GM12878 (cell line): ENCODE measurements around the gene AIG1. TPM values are rescaled to one million over a fixed set of nuclear protein-coding genes. Genes with fewer than 3 reads are reported as not detected.

Experiments used
- ATAC-seq: fragments of 200-7000 bp; cut with Tn5 transposase; 3 replicates; pipeline ENCODE4 v1.9.1; 2020; ENCODE audit warnings: mild to moderate bottlenecking, moderate library complexity
- BruUV-seq: library from RNA; stranded (reverse); fragments of 400-500 nt; replicated peaks from 2 replicates; lab custom pipeline; 2021; lab: Mats Ljungman, UMichigan
- CTCF ChIA-PET: fragments of 300-600 bp; sonication (Branson Sonifier 250); formaldehyde crosslinking; extraction: SDS; loops from one replicate; lab custom pipeline; 2021; ENCODE audit warnings: inconsistent platforms; lab: Yijun Ruan, JAX
- POLR2A ChIA-PET: fragments of 350-600 bp; formaldehyde crosslinking; extraction: SDS; loops from one replicate; lab custom pipeline; 2021; ENCODE audit warnings: inconsistent platforms; lab: Charles Lee
- RAD21 ChIA-PET: fragments of 300-600 bp; sonication (Branson Sonifier 250); formaldehyde crosslinking; loops from one replicate; lab custom pipeline; 2023; ENCODE audit warnings: antibody characterized with exemption; ENCODE audit not compliant: unreplicated experiment; lab: Charles Lee
- SMC1A ChIA-PET: fragments of 300-600 bp; sonication (Branson Sonifier 250); formaldehyde crosslinking; loops from one replicate; lab custom pipeline; 2023; ENCODE audit not compliant: unreplicated experiment, uncharacterized antibody; lab: Charles Lee
- DNase-seq: peaks from one replicate; pipeline ENCODE4 v3.0.0-alpha.2; 2011; ENCODE audit warnings: low read depth, low spot score
- FAIRE-seq: peaks from 3 replicates; lab custom pipeline; 2011; peaks lifted over from hg19 to GRCh38; lab: Jason Lieb, UNC
- H2AFZ ChIP-seq: 2 replicates; pipeline ENCODE4 v1.6.0; 2011; ENCODE audit warnings: low read depth, low read length, control low read depth; ENCODE audit not compliant: control insufficient read depth
- H3K27ac ChIP-seq: 2 replicates; pipeline ENCODE4 v1.5.1; 2011; ENCODE audit warnings: control low read depth; ENCODE audit not compliant: control insufficient read depth, insufficient read depth
- H3K27me3 ChIP-seq, 2 experiments: replicated peaks in 1 of 2; 2 replicates each; pipeline versions ENCODE4 v1.6.0 to v1.6.1; 2011; ENCODE audit warnings: low read length in 1 of 2; ENCODE audit not compliant: control insufficient read depth in 2 of 2, insufficient read depth in 2 of 2
- H3K36me3 ChIP-seq, 2 experiments: 2 replicates each; pipeline ENCODE4 v1.5.1; 2011; ENCODE audit warnings: low read length in 1 of 2; ENCODE audit not compliant: control insufficient read depth in 2 of 2, insufficient read depth in 2 of 2
- H3K4me1 ChIP-seq: 2 replicates; pipeline ENCODE4 v1.6.1; 2011; ENCODE audit warnings: mild to moderate bottlenecking, low read length, moderate library complexity, mixed read lengths; ENCODE audit not compliant: control insufficient read depth, insufficient read depth
- H3K4me2 ChIP-seq: 2 replicates; pipeline ENCODE4 v1.6.0; 2011; ENCODE audit warnings: control low read depth; ENCODE audit not compliant: control insufficient read depth, insufficient read depth
- H3K4me3 ChIP-seq: fragments of 200-600 bp; sonication (generic); 2 replicates; pipeline ENCODE4 v1.5.1; 2016
- H3K79me2 ChIP-seq: 2 replicates; pipeline ENCODE4 v1.6.0; 2011; ENCODE audit warnings: low read length; ENCODE audit not compliant: control insufficient read depth, insufficient read depth
- H3K9ac ChIP-seq: 2 replicates; pipeline ENCODE4 v1.8.0; 2011; ENCODE audit warnings: low read length, control low read depth, mixed read lengths; ENCODE audit not compliant: control insufficient read depth, insufficient read depth
- H3K9me3 ChIP-seq: replicated peaks from 3 replicates; pipeline ENCODE4 v1.5.1; 2011; ENCODE audit warnings: mild to moderate bottlenecking, low read length; ENCODE audit not compliant: control insufficient read depth, insufficient read depth
- H4K20me1 ChIP-seq: 2 replicates; pipeline ENCODE4 v1.6.0; 2011; ENCODE audit not compliant: control insufficient read depth, insufficient read depth
- CREM ChIP-seq: IDR thresholded peaks from 2 replicates; pipeline ENCODE4 v1.6.1; 2014; ENCODE audit warnings: antibody characterized with exemption, low read depth
- JUNB ChIP-seq: IDR thresholded peaks from 2 replicates; pipeline ENCODE4 v1.6.1; 2016; ENCODE audit warnings: antibody characterized with exemption, mild to moderate bottlenecking
- MXI1 ChIP-seq: fragments of 150-350 bp; IDR thresholded peaks from 2 replicates; pipeline ENCODE4 v1.6.1; 2011; ENCODE audit warnings: low read depth, mild to moderate bottlenecking, inconsistent platforms, low read length, improper control_type of control experiment
- NR2C2 ChIP-seq: IDR thresholded peaks from 2 replicates; pipeline ENCODE4 v1.6.1; 2011; ENCODE audit warnings: borderline replicate concordance, low read depth; ENCODE audit not compliant: control insufficient read depth, insufficient read length
- RAD51 ChIP-seq: fragments of 450-650 bp; IDR thresholded peaks from 2 replicates; pipeline ENCODE4 v1.6.1; 2016; ENCODE audit warnings: moderate library complexity, mild to moderate bottlenecking, inconsistent platforms
- RELA ChIP-seq: fragments of 450-650 bp; IDR thresholded peaks from 2 replicates; pipeline ENCODE4 v1.8.0; 2014; ENCODE audit warnings: borderline replicate concordance; ENCODE audit not compliant: partially characterized antibody
- SUPT20H ChIP-seq: IDR thresholded peaks from 2 replicates; pipeline ENCODE4 v1.6.1; 2011; ENCODE audit warnings: low read depth, mild to moderate bottlenecking, low read length, moderate library complexity, borderline replicate concordance; ENCODE audit not compliant: control insufficient read depth
- WGBS: methylation state at CpG from one replicate; pipeline ENCODE4 v1.1.6; 2016; ENCODE audit warnings: low lambda C conversion rate; ENCODE audit not compliant: insufficient replicate concordance, insufficient coverage; ENCODE audit errors: missing lambda C conversion rate; 5-methylcytosine and 5-hydroxymethylcytosine counted together
- in situ Hi-C: fragments of 300-500 bp; cut with MboI; formaldehyde crosslinking; loops from 9 replicates; pipeline ENCODE4 v1.14.3; 2018; ENCODE audit warnings: mixed read lengths
- intact Hi-C: fragments of 100-400 bp; cut with micrococcal nuclease; formaldehyde crosslinking; loops from one replicate; pipeline ENCODE4 v1.14.2; 2022; ENCODE audit not compliant: unreplicated experiment
- polyA plus RNA-seq, 11 experiments: library from polyadenylated mRNA; depleted of rRNA in 4 of 11; unstranded in 6 of 11; stranded (reverse) in 5 of 11; fragments of >200 nt; fragmentation: Nextera tagmentation in 4 of 11; fragmentation: Illumina TruSeq in 1 of 11; extraction: Ambion mirVana in 4 of 11; extraction: Trizol in 1 of 11; gene quantifications; 1 replicate in 1 of 11; 2 replicates in 10 of 11; pipeline versions ENCODE4 v1.2.1 to v1.2.3, GENCODE V29; 2011 to 2016; ENCODE audit warnings: inconsistent platforms in 2 of 11, missing spikeins in 2 of 11, low read depth in 1 of 11
- total RNA-seq, 4 experiments: library from RNA; depleted of rRNA in 3 of 4; stranded (reverse); fragments of >200 nt in 3 of 4; fragmentation: Illumina TruSeq in 1 of 4; extraction: Trizol in 1 of 4; gene quantifications; 2 replicates each; pipeline versions ENCODE4 v1.2.1 to v1.2.3, GENCODE V29; 2013 to 2021

Gene AIG1
- total and polyA plus RNA-seq, 10 of the 15 experiments (the other 5 are each of a cell fraction or from before 2014, with no cell fraction given), result 27.0 to 74.5 (median 36.4) TPM

- no peaks in the 10 kb centered on the region for H3K4me1 ChIP-seq
- H4K20me1 ChIP-seq, result no peaks in the 10 kb centered on the region
- H3K9me3 ChIP-seq, result no peaks in the 10 kb centered on the region
- H3K79me2 ChIP-seq, result no peaks in the 10 kb centered on the region
- ChIA-PET SMC1A (interaction anchor here (1.3 to 2.0 kb wide), 3 partner anchors 8 to 131 kb away, joined by 3 to 6 read pairs (median 4); no protein-coding TSS in a partner anchor), CTCF (interaction anchor here (1.2 to 2.3 kb wide), 2 partner anchors 12 to 465 kb away, joined by 3 to 5 read pairs; no protein-coding TSS in a partner anchor), POLR2A (no interaction called here), RAD21 (interaction anchor here (0.9 kb wide), 1 partner anchor 450 kb away, joined by 3 read pairs; no protein-coding TSS in a partner anchor)
- H3K36me3 ChIP-seq, result no peaks in the 10 kb centered on the region
- H3K27ac ChIP-seq, result no peak overlapping the region
- H3K4me2 ChIP-seq, result no peak overlapping the region
- H2AFZ ChIP-seq, result no peak overlapping the region
- TF ChIP-seq MXI1, result no peak
- H3K4me3 ChIP-seq, result no peak overlapping the region
- no TSS peak for BruUV-seq
- in situ Hi-C loops, result no loop called here
- intact Hi-C loops, result no loop called here
- ATAC-seq (no peak), DNase-seq (no peak), FAIRE-seq (no peak)
- no peaks in the 10 kb centered on the region for H3K27me3 ChIP-seq
- 74% methylated on average over 2 of the region's 2 CpGs for WGBS
- no peak overlapping the region for H3K9ac ChIP-seq
Observed at GRCh38 chr6:143157131-143157530, 96.4 kb downstream of the AIG1 start.

DNA sequence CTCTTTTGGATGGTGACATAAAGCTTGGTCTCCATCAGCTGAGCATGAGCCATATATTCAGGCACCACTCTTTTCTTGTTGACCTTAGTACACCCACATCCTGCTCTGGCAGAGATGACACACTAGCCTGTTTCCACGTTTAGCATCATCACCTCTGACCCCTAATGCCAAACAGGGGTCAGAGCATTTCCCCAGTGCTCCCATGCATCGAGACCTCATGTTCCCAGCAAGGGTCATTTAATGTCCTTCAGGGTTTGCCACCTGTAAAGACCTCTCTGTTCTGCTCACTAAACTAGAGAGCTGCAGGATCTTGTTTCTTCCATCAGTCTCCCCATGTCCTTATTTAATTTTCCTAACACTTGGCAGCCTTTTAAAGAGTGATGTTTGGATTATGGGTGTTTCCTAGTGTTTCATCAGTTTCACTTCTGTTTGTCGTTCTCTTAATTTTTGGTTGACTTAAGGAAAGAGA lies 97.5 kb downstream of the AIG1 start:
- RAD21 ChIA-PET, result interaction anchor here (0.9 kb wide), 1 partner anchor 451 kb away, joined by 3 read pairs; no protein-coding TSS in a partner anchor
- no peak overlapping the region for H3K4me2 ChIP-seq
- H3K36me3 ChIP-seq, result no peaks in the 10 kb centered on the region
- H2AFZ ChIP-seq, result no peak overlapping the region
- POLR2A ChIA-PET, result interaction anchor here (0.6 kb wide), 1 partner anchor 10 kb away, joined by 6 read pairs; no protein-coding TSS in a partner anchor
- intact Hi-C loops, result no loop called here
- SMC1A ChIA-PET, result interaction anchor here (0.6 to 2.0 kb wide), 8 partner anchors 9 to 178 kb away, joined by 3 to 6 read pairs (median 3); no protein-coding TSS in a partner anchor
- H3K9me3 ChIP-seq, result no peaks in the 10 kb centered on the region
- H3K79me2 ChIP-seq, result no peaks in the 10 kb centered on the region
- CTCF ChIA-PET, result interaction anchor here (1.2 to 2.3 kb wide), 2 partner anchors 11 to 466 kb away, joined by 3 to 5 read pairs; no protein-coding TSS in a partner anchor
- no peak overlapping the region for H3K27ac ChIP-seq
- H3K4me3 ChIP-seq, result no peak overlapping the region
- ATAC-seq (peak; percentile 30; the same call in 2 of the 3 replicates), DNase-seq (no peak), FAIRE-seq (no peak)
- H3K9ac ChIP-seq, result no peak overlapping the region
- no peaks in the 10 kb centered on the region for H3K4me1 ChIP-seq
- no peak for TF ChIP-seq RELA
- no peak for TF ChIP-seq CREM
- TF ChIP-seq RAD51, result no peak
- TF ChIP-seq NR2C2, result no peak
- no peak for TF ChIP-seq JUNB
- no peak for TF ChIP-seq SUPT20H
- in situ Hi-C loops, result no loop called here
- H3K27me3 ChIP-seq, result no peaks in the 10 kb centered on the region
- H4K20me1 ChIP-seq, result no peaks in the 10 kb centered on the region
- no TSS peak for BruUV-seq
- WGBS, result 31% methylated on average over 3 of the region's 3 CpGs
